ENCODE measurements around the gene EEFSEC. TPM values are rescaled to one million over a fixed set of nuclear protein-coding genes. Genes with fewer than 3 reads are reported as not detected.

The EEFSEC gene
- total and polyA plus RNA-seq, 2 of the 8 experiments (the other 6 are each of a cell fraction or from before 2014, with no cell fraction given) = 13.1 to 19.8 TPM

DNA sequence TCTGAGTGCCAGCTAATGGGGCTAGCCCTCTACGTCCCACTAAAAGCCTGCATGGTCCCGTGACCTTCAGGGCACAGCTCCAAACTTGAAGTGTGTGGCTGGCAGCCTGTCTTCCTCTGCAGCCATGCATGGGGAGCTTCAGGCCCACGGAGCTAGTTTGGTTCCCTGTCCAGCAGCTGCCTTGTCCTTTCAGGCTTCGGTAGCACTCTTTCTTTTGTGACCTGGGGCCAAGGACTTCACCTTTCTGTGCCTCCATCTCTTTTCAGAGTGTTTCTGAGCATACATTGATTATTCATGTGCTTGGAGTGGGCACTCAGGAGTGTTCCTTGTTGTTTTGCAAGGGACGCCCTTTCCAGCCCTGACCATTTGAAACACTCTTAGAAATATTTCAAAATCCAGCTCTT, 158.2 kb downstream of the EEFSEC start (continued):
- TF ChIP-seq CTBP2 (IDR thresholded peaks at IDR 0.05; ENCODE audit: borderline replicate concordance, insufficient read depth, insufficient read length, low read length) = no peak
